HCT116 (cell line): ENCODE results near the gene UFSP2. TPM values are rescaled to one million over a fixed set of nuclear protein-coding genes. Genes with fewer than 3 reads are reported as not detected.

Experiments
- ATAC-seq: fragments of 200-7000 bp; cut with Tn5 transposase; 2 replicates; pipeline ENCODE4 v1.9.1; 2020; ENCODE audit warnings: mild to moderate bottlenecking, moderate library complexity
- BruUV-seq: library from RNA; stranded (reverse); fragments of 400-500 nt; replicated peaks from 2 replicates; lab custom pipeline; 2021; lab: Mats Ljungman, UMichigan
- CTCF ChIA-PET: fragments of 300-600 bp; sonication (Branson Sonifier 250); formaldehyde crosslinking; loops from one replicate; lab custom pipeline; 2021; ENCODE audit warnings: antibody characterized with exemption; lab: Charles Lee
- POLR2A ChIA-PET: fragments of 300-600, 350-600 bp; sonication (Branson Sonifier 250); formaldehyde crosslinking; loops from one replicate; lab custom pipeline; 2021; ENCODE audit warnings: antibody characterized with exemption; lab: Charles Lee
- RAD21 ChIA-PET, 2 experiments: fragments of 300-600 bp; sonication (Branson Sonifier 250); formaldehyde crosslinking; loops; one replicate each; lab custom pipeline; 2023; ENCODE audit warnings: low total read pairs in 2 of 2; ENCODE audit not compliant: uncharacterized antibody in 2 of 2, unreplicated experiment in 2 of 2, low non-redundant PET in 1 of 2; lab: Charles Lee
- DNase-seq: peaks from one replicate; pipeline ENCODE4 v3.0.0-alpha.2; 2010; ENCODE audit warnings: low read depth, low spot score
- H2AFZ ChIP-seq: fragments of 200-600 bp; shearing (Covaris generic), sonication (generic); 2 replicates; pipeline ENCODE4 v1.6.1; 2017; ENCODE audit warnings: low read depth, mixed run types, mixed read lengths, antibody characterized with exemption, low read length; ENCODE audit not compliant: poor library complexity, severe bottlenecking
- H3K27ac ChIP-seq: 2 replicates; pipeline ENCODE4 v1.5.1; 2012; ENCODE audit warnings: low read depth, low read length
- H3K27me3 ChIP-seq: fragments of 200-600 bp; sonication (generic); 2 replicates; pipeline ENCODE4 v1.6.1; 2016; ENCODE audit warnings: mixed run types, low read length, mixed read lengths; ENCODE audit not compliant: insufficient read depth
- H3K36me3 ChIP-seq, 2 experiments: fragments of 200-500 bp in 1 of 2; fragments of 200-600 bp in 1 of 2; sonication (Bioruptor generic) in 1 of 2; sonication (generic) in 1 of 2; 2 replicates each; pipeline versions ENCODE4 v1.5.1 to v1.6.1; 2014 to 2016; ENCODE audit warnings: low read length in 2 of 2, inconsistent platforms in 1 of 2, mixed read lengths in 1 of 2, mixed run types in 1 of 2; ENCODE audit not compliant: insufficient read depth in 2 of 2, control insufficient read depth in 1 of 2
- H3K4me1 ChIP-seq, 2 experiments: fragments of 200-600 bp in 1 of 2; sonication (generic) in 1 of 2; 2 replicates each; pipeline versions ENCODE4 v1.5.1 to v1.6.1; 2012 to 2017; ENCODE audit warnings: low read length in 2 of 2, inconsistent platforms in 1 of 2, mild to moderate bottlenecking in 1 of 2, mixed read lengths in 1 of 2, mixed run types in 1 of 2, moderate library complexity in 1 of 2; ENCODE audit not compliant: insufficient read depth in 2 of 2, control insufficient read depth in 1 of 2
- H3K4me2 ChIP-seq: fragments of 200-600 bp; sonication (generic); 2 replicates; pipeline ENCODE4 v1.6.1; 2017; ENCODE audit warnings: mixed run types, low read length, mixed read lengths
- H3K4me3 ChIP-seq, 2 experiments: fragments of 200-600 bp in 1 of 2; sonication (generic) in 1 of 2; replicated peaks in 1 of 2; 2 replicates each; pipeline ENCODE4 v1.5.1; 2011 to 2016; ENCODE audit warnings: low read length in 2 of 2, control low read depth in 1 of 2, low read depth in 1 of 2, mild to moderate bottlenecking in 1 of 2, mixed read lengths in 1 of 2, mixed run types in 1 of 2
- H3K79me2 ChIP-seq: fragments of 200-600 bp; sonication (generic); 2 replicates; pipeline ENCODE4 v1.6.1; 2017; ENCODE audit warnings: mild to moderate bottlenecking, mixed run types, low read length, moderate library complexity, mixed read lengths; ENCODE audit not compliant: insufficient read depth
- H3K9ac ChIP-seq: fragments of 200-600 bp; sonication (generic); 2 replicates; pipeline ENCODE4 v1.6.1; 2016; ENCODE audit warnings: low read length, mixed read lengths
- H3K9me2 ChIP-seq: fragments of 200-600 bp; sonication (generic), shearing (Covaris generic); 2 replicates; pipeline ENCODE4 v1.6.1; 2017; ENCODE audit warnings: mixed run types, mild to moderate bottlenecking, moderate library complexity; ENCODE audit not compliant: insufficient read depth
- H3K9me3 ChIP-seq, 2 experiments: fragments of 200-500 bp in 1 of 2; fragments of 200-600 bp in 1 of 2; sonication (Bioruptor generic) in 1 of 2; sonication (generic) in 1 of 2; 2 replicates each; pipeline ENCODE4 v1.6.1; 2014 to 2017; ENCODE audit warnings: low read length in 2 of 2, mixed read lengths in 2 of 2, inconsistent platforms in 1 of 2, low read depth in 1 of 2, mild to moderate bottlenecking in 1 of 2, mixed run types in 1 of 2, moderate library complexity in 1 of 2; ENCODE audit not compliant: control insufficient read depth in 1 of 2, insufficient read depth in 1 of 2
- H4K20me1 ChIP-seq: fragments of 200-600 bp; sonication (generic), shearing (Covaris generic); 2 replicates; pipeline ENCODE4 v1.6.1; 2017; ENCODE audit warnings: mixed run types, mild to moderate bottlenecking, moderate library complexity; ENCODE audit not compliant: insufficient read depth
- CTCF ChIP-seq, 3 experiments: fragments of 200-600 bp in 1 of 3; sonication (generic) in 1 of 3; IDR thresholded peaks in 2 of 3; conservative IDR thresholded peaks in 1 of 3; 2 replicates each; pipeline ENCODE4 v1.5.1; 2012 to 2017; ENCODE audit warnings: low read depth in 2 of 3, low read length in 2 of 3, antibody characterized with exemption in 1 of 3, borderline replicate concordance in 1 of 3, control low read depth in 1 of 3, mild to moderate bottlenecking in 1 of 3, mixed read lengths in 1 of 3, mixed run types in 1 of 3, moderate library complexity in 1 of 3; ENCODE audit not compliant: insufficient read depth in 1 of 3
- FOSL1 ChIP-seq: IDR thresholded peaks from 2 replicates; pipeline ENCODE4 v1.6.1; 2012; ENCODE audit warnings: low read depth
- POLR2AphosphoS5 ChIP-seq: IDR thresholded peaks from 2 replicates; pipeline ENCODE4 v1.6.1; 2011; ENCODE audit warnings: mild to moderate bottlenecking, low read depth, low read length, moderate library complexity
- RAD21 ChIP-seq: IDR thresholded peaks from 2 replicates; pipeline ENCODE4 v1.6.1; 2012; ENCODE audit warnings: low read depth, mild to moderate bottlenecking
- ZNF274 ChIP-seq: fragments of 200-500 bp; sonication (Bioruptor generic); IDR thresholded peaks from 2 replicates; pipeline ENCODE4 v1.6.1; 2014; ENCODE audit warnings: mild to moderate bottlenecking, low read depth, low read length, inconsistent platforms
- intact Hi-C: fragments of 100-400 bp; cut with micrococcal nuclease; formaldehyde crosslinking; loops from 2 replicates; pipeline ENCODE4 v1.10.0; 2022
- total RNA-seq: library from RNA; stranded (reverse); gene quantifications from one replicate; pipeline ENCODE4 v1.2.1, GENCODE V29; 2021; ENCODE audit not compliant: unreplicated experiment

The UFSP2 gene
- total RNA-seq, 1 experiment from 2014 or later: 29.4 TPM

DNA sequence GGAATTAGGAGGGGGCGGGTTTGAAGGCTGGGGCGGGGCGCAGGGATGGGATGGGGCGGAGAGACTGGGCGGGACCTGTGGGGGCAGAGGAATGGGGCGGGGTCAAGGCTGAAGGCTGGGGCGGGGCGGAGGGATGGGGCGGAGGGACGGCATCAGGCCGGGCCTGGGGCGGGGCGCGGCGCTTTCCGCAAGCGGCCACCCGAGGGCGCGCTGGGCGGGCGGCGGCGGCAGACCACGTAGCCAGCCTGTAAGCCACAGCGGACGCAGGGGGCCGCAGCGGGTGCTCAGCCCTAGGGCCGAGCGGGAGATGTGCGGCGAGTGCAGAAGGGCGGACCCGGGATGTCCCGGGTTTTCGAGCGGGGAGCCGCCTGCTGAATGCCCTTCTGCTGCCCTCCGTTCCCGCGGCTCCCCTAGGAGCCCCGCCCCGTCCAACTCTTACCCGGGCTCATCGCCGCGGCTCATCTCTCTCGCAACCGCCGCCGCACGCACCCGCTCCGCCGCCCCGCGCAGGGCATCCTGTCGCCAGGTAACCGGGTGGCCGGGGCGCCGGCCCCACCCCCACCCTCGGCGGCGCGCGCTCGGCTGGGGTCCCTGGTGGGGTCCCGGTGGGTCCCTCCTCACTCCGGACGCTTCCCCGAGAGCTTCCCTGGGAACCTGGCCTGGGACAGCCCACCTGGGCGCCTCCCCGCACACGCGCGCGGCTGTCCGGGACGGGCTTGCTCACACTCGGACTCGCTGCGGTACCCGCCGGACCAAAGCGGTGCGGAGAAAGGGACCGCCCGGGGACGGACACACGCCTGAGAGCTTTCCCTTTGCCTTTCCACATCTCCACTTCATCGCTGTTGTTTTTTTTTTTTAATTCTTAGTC is 45.7 kb upstream of the UFSP2 start, which contains the start of gene CCDC110:
Gene CCDC110, minus strand, starts transcription at position 499 of the 868 bp plus-strand sequence. Its CDS starts 50 bp downstream, at position 449.
- Histone ChIP-seq H4K20me1 (no peaks in the 10 kb centered on the region), H3K79me2 (no peaks in the 10 kb centered on the region), H3K9me3 (no peaks in the 10 kb centered on the region), H3K4me3 (peak within 1 kb of the TSS; percentile 71), H3K4me2 (peak within 1 kb of the TSS; percentile 94), H3K27ac (peak within 1 kb of the TSS; percentile 42; the same call in 1 of the 2 replicates), H3K27me3 (no peaks in the 10 kb centered on the region), H3K4me1 (peaks cover 2 to 12% of the 10 kb centered on the region in 2 experiments; a peak in 3 of 4 replicates), H2AFZ (peak within 1 kb of the TSS; percentile 88), H3K9ac (peak within 1 kb of the TSS; percentile 65), H3K36me3 (no peaks in the 10 kb centered on the region), H3K9me2 (no peaks in the 10 kb centered on the region)
- peak; percentile 95 for ATAC-seq
- ChIA-PET RAD21 (no interaction called here), CTCF (no interaction called here), POLR2A (no interaction called here)
- TF ChIP-seq FOSL1 (no peak), POLR2AphosphoS5 (peak; percentile 53), ZNF274 (no peak), CTCF (IDR thresholded peaks at IDR 0.05 in 2 of 3, conservative IDR thresholded peaks at IDR 0.05 in 1 of 3; ENCODE audit: borderline replicate concordance in 1 of 3, insufficient read depth in 1 of 3, low read depth in 2 of 3, low read length in 2 of 3) (peak; percentile 33 to 51 (median 50); a peak in 5 of 6 replicates), RAD21 (peak; percentile 75)
- intact Hi-C loops: loop anchor here (1.0 to 5.0 kb wide), 3 partner anchors 117 to 566 kb away; no protein-coding TSS in a partner anchor
- BruUV-seq: no TSS peak
- peak; percentile 80 for DNase-seq
